EL (cell line): Measurements from ENCODE around the gene MUSTN1.

ENCODE experiments used
- DNase-seq: peaks from one replicate; pipeline ENCODE4 v3.0.0-alpha.2; 2016

MUSTN1 gene

GRCh38 chr3:52831500-52832301 is 3.1 kb downstream of the MUSTN1 start:
- peak; percentile 89 for DNase-seq

GRCh38 chr3:52830535-52831258 is 4.1 kb downstream of the MUSTN1 start, which contains the start of gene ITIH4:
Gene ITIH4, minus strand, starts transcription at chr3:52830672. Its CDS starts 30 bp downstream, at chr3:52830642.
- DNase-seq, result no peak

GRCh38 chr3:52829906-52830463 is 4.8 kb downstream of the MUSTN1 start:
- no peak for DNase-seq

- DNase-seq, result no peak
These were observed 5.3 kb downstream of the MUSTN1 start for GRCh38 chr3:52829482-52829881.

- no peak for DNase-seq
These were observed 6.9 kb downstream of the MUSTN1 start for GRCh38 chr3:52827866-52828376.

- DNase-seq, result peak; percentile 50
These were observed 7.4 kb downstream of the MUSTN1 start for GRCh38 chr3:52827441-52827840.

- no peak for DNase-seq
These were observed 10.8 kb downstream of the MUSTN1 start for GRCh38 chr3:52824037-52824436.

- no peak for DNase-seq
These were observed 12.5 kb downstream of the MUSTN1 start for GRCh38 chr3:52822363-52822762.

GRCh38 chr3:52820736-52821135 is 14.1 kb downstream of the MUSTN1 start:
- DNase-seq, result peak; percentile 22

GRCh38 chr3:52819936-52820335 is 14.9 kb downstream of the MUSTN1 start:
- no peak for DNase-seq

GRCh38 chr3:52817860-52818259 is 17.0 kb downstream of the MUSTN1 start:
- DNase-seq, result no peak

GRCh38 chr3:52817221-52817620 is 17.6 kb downstream of the MUSTN1 start:
- peak; percentile 13 for DNase-seq

- no peak for DNase-seq
These were observed 18.2 kb downstream of the MUSTN1 start for GRCh38 chr3:52816654-52817053.

GRCh38 chr3:52816199-52816598 is 18.6 kb downstream of the MUSTN1 start:
- DNase-seq, result no peak

- DNase-seq, result no peak
These were observed 21.0 kb downstream of the MUSTN1 start for GRCh38 chr3:52813810-52814209.

- no peak for DNase-seq
These were observed 23.3 kb downstream of the MUSTN1 start for GRCh38 chr3:52811452-52812011.

- no peak for DNase-seq
These were observed 23.9 kb downstream of the MUSTN1 start for GRCh38 chr3:52810923-52811322.

GRCh38 chr3:52809662-52810377 is 25.0 kb downstream of the MUSTN1 start:
- no peak for DNase-seq

GRCh38 chr3:52809149-52809548 is 25.7 kb downstream of the MUSTN1 start:
- DNase-seq, result no peak

GRCh38 chr3:52805270-52806039 is 29.4 kb downstream of the MUSTN1 start:
- DNase-seq, result no peak

GRCh38 chr3:52801839-52802238 is 33.0 kb downstream of the MUSTN1 start:
- no peak for DNase-seq

GRCh38 chr3:52800079-52800478 is 34.7 kb downstream of the MUSTN1 start:
- DNase-seq, result no peak
